ENCODE results near the gene PUDP. TPM values are rescaled to one million over a fixed set of nuclear protein-coding genes. Genes with fewer than 3 reads are reported as not detected.

PUDP gene
- total RNA-seq, 1 experiment from 2014 or later = 0.27 TPM

DNA sequence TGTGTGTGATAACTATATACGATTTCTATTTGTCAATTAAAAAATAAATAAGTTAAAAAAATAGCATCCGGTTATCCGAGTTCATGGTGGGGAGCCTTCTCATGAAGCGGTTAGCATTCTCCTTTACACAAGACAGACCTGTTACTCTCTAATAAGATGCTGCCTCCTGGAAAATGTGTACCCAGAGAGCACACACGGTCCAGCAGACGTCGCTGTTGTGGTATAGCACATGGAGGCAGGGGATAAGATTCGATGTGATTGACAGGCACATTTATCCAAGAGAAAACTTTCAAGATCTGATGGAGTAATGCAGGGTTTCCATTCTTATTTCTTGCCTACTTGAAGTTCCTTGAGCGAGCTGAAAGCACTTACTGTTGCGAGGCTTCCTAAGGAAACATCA, 63.1 kb downstream of the PUDP start:
- in situ Hi-C loops (cut with HindIII; ENCODE audit: low pct_unique_long_range_greater_than_20kb, low sequenced_read_pairs) = no loop called here
- no peak for DNase-seq (ENCODE audit: low read depth)

DNA sequence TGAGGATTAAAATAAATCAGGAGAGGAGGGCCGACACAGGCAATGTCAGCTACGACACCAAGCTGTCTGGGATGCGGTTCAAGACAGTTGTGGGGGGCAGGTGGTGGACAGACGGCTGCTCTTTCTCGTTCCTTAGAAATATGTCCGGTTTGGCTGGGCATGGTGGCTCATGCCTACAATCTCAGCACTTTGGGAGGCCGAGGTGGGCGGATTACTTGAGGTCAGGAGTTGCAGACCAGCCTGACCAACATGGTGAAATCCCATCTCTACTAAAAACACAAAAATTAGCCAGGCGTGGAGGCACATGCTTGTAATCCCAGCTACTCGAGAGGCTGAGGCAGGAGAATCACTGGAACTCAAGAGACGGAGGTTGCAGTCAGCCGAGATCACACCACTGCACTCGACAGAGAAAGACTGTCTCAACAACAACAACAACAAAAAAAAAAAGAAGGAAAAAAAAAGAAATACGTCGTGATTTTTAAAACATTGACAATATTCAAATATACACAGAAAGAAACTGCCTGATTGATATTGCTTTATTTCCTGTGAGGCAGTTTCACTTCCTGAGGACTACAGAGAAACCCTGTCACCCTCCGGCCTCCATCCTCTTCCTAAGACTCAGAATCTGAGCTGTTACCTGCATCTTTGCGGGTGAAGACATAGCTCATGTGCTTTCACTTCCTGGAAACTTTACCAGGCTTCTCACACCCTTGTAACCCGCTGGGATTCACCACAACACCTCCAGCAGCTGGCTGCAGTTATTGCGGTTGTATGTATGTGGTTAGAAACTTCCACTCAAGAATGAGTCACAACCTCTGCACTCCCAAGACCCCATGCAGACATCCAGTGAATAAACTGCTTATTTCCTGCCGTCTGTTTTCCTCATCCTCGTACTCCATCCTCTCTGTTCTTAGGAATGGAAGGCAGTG, 64.2 kb downstream of the PUDP start:
- in situ Hi-C loops (cut with HindIII; ENCODE audit: low pct_unique_long_range_greater_than_20kb, low sequenced_read_pairs) = no loop called here
- DNase-seq (ENCODE audit: low read depth) = peak; percentile 52

DNA sequence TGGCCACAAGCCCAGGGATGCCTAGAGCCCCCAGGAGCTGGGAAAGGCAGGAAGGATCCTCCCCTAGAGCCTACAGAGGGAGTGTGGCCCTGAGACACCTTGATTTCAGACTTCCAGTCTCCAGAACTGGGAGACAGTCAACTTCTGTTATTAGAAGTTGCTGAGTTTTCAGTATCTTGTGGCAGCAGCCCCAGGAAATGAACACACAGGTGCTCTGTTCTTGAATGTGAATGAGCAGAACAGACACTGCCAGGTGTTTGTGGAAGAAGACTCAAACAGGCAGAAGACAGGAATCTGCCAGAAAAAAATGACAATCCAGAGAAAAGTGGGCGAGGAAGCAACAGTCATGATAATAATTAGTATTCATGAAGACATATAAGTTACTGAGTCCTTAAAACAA, 64.9 kb downstream of the PUDP start:
- in situ Hi-C loops (cut with HindIII; ENCODE audit: low pct_unique_long_range_greater_than_20kb, low sequenced_read_pairs) = no loop called here
- no peak for DNase-seq (ENCODE audit: low read depth)

DNA sequence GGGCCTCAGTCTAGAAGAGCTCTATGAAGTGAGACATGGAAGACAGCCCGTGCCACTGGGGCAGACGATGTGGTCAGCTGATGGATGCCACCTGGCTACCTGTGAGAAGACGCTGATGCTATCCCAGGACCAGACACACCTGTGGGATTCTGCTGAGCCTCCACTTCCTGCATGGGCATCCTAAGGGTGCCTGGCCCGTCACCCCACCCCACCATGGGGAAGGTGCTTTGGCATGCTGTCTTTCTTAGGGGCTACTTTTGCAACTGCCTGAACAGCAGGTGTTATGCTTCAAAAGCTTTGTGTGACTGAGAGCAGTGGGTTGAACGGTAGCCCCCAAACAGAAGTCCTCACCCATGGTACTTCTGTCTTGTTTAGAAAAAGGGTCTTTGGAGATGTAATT, 65.4 kb downstream of the PUDP start:
- no peak for DNase-seq (ENCODE audit: low read depth)
- in situ Hi-C loops (cut with HindIII; ENCODE audit: low pct_unique_long_range_greater_than_20kb, low sequenced_read_pairs) = no loop called here

DNA sequence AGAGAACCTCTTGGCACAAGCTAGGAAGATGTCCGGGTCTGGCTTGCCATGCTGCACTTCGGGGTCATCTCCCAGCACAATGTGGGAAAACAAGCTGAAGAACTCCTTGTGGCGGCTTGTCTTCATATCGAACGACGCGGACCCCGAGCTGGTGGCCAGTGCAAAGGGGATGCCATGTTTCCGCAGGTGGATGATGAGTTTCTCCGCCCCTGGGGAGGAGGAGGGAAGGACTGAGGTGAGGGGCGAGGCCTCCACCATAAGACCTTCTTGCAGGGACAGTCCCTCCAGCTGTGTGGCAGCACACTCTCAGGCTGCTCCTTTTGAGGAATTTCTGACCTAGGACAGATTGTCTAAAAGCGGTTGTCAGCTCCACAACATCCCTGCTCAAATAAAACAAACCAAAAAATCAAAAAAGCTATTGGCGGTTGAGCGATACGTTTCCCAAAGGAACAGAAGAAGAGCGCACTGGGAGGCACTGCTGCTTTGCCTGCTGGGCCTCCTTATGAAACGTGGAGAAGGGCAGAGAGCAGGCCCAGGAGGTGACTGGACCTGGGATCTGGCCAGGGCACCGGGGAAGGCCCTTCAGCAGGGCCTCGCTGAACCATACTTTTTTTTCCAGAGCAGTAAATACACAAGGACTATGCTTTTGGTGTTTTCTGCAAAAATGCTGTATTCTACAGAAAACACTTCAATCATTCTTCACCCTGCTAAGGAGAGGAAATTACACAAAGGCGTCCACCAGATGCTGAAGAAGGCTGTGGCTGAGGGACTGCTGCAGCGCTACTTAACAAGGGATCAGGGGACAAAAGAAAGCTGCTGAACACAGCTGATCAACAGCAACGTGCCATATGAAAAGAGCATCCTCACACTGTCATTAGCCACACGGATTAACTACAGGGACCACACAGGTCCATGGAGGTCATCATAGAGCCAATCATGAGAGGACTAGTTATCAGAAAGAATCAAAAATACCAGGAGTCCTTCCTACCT, 70.4 kb downstream of the PUDP start:
- DNase-seq (ENCODE audit: low read depth) = no peak
- in situ Hi-C loops (cut with HindIII; ENCODE audit: low pct_unique_long_range_greater_than_20kb, low sequenced_read_pairs) = no loop called here

DNA sequence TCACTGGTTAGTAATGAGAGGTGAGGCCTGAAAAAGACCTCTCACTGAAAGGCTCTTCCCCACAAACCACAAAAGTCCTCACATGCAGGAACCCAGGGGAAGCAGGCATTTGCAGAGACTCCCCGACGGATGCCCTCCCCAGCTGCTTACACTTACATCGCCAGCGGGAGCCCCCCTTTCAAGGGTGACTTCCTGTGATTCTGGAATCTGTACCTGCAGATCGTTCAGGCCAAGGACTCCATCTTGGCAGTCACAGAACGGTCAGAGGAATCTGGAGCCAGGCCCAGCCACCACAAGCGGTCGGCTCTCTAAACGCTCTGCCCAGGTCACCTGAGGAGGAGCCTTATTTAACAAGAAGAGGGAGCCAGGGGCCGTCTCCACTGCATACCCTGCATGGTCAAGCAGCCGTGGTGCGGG, 71.7 kb downstream of the PUDP start:
- in situ Hi-C loops (cut with HindIII; ENCODE audit: low pct_unique_long_range_greater_than_20kb, low sequenced_read_pairs) = no loop called here

DNA sequence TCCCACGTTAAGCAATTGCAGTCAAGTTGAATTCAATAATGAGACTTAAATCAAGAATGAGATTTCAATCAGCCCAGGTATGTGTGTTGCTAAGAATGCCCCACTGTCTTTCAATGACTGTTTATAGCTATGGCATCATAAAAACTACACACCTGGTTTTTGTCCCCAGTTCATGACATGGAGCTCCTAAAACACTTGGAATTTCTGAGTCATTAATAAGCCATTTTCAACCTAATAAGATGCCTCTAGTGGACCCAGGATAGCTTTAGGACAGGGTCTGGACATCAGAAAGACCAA, 73.1 kb downstream of the PUDP start:
- in situ Hi-C loops (cut with HindIII; ENCODE audit: low pct_unique_long_range_greater_than_20kb, low sequenced_read_pairs) = no loop called here

More for the DNA sequence above, 71.7 kb downstream of the PUDP start:
- no peak for DNase-seq (ENCODE audit: low read depth)

DNA sequence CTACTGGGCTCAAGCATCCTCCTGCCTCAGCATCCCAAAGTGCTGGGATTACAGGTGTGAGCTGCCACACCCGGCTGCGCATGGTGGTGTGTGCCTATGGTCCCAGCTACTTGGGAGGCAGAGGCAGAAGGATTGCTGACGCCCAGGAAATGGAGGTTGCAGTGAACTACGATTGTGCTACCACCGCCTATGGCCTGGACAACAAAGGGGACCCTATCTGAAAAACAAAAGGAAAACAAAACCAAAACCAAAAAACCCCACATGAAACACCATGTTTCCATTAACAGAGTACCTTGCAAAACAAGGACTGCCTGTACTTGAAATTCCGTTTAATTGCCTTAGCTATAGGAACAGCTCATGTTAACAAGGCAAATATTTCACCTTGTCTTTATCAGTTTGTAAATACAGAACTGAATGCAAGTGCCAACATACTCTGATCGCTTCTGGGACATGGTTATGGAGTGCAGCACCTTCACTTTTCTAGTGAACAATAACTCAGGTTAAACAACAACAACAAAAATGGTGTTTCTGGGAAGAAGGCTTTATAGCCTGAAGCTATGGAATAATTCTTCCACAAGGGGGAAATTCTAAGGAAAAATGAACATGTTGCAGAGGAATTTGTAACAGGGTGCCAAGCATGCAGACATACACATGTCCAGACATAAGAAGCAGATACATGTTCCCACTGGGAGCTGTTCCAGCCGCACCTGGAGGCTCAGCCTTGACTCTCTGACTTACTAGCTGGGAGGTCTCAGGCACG, 73.6 kb downstream of the PUDP start:
- in situ Hi-C loops (cut with HindIII; ENCODE audit: low pct_unique_long_range_greater_than_20kb, low sequenced_read_pairs) = no loop called here

More for the DNA sequence above, 73.1 kb downstream of the PUDP start:
- DNase-seq (ENCODE audit: low read depth) = no peak

DNA sequence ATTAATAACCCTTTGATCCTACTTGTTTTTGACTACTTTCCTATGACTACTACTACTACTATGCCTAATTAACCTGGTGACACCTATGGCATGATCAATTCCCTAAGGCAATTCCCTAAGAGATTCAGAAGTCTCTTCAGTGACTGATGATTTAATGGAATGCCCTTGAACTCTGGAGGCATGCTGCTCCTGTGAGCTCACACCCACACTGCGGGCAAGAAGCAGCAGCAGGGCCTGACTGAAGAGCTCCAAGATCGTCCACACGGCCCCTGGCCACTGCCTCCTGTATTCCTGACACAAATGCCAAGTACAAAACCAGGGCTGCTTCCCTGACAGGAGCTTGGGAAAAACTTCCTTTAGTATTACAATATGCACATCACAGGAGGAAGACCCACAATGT, 74.6 kb downstream of the PUDP start:
- in situ Hi-C loops (cut with HindIII; ENCODE audit: low pct_unique_long_range_greater_than_20kb, low sequenced_read_pairs) = no loop called here
- DNase-seq (ENCODE audit: low read depth) = no peak

More for the DNA sequence above, 73.6 kb downstream of the PUDP start:
- DNase-seq (ENCODE audit: low read depth) = no peak

DNA sequence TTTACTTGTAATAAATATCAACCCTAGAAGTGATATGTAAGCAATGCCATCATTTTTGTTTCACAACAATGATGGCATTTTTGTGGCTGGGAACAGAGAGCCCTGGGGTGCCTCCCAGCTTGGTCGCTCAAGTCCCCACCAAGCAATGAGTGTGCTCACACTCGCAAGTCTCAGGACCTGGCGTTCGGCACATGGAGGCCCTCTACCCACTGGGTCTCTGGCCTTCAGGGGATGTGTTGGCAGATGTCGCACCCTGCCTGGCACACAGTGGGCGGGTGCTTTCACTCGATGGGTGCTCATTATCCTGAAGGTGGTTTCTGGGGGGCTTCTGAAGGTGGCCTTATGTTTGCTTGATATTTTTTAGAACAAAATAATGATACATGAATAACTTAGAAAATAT, 75.1 kb downstream of the PUDP start:
- in situ Hi-C loops (cut with HindIII; ENCODE audit: low pct_unique_long_range_greater_than_20kb, low sequenced_read_pairs) = no loop called here
- DNase-seq (ENCODE audit: low read depth) = no peak

DNA sequence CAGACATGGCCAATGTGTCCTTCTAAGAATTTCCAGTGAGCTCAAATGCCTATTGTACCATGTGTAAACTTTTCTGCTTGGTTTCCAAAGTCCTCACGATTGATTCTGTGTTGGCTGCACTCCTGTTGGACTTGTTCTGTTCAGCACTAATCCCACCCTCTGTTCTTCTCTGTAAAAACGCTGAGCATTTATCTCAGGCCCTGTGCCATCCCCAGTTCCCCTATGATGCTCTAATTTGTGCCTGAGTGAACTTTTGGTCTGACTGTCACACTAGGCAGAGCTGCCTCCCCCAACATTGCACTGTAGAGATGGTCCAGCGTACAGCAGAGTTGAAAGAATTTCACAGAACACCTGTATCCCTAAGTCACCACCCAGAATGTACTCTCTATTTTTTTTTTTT, 76.6 kb downstream of the PUDP start:
- in situ Hi-C loops (cut with HindIII; ENCODE audit: low pct_unique_long_range_greater_than_20kb, low sequenced_read_pairs) = no loop called here

DNA sequence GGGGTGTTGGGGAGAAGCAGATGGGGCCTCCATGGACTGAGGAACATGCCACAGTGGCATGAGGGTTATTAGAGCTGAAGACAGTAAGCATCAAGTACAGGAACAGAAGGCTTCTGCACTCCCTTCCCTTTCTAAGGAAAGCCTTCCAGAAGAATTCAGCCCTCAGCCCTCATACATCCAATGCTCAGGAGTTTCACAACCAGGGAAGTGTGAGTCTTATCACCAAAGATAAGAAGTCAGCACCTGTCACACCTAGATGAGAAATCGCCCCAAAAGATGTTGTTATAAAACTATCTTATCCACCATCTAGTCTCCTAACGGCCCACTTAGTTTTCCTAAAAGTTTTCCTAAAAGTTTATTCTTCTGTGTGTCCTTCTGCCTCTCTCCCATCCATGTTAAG, 78.4 kb downstream of the PUDP start:
- no peak for DNase-seq (ENCODE audit: low read depth)
- in situ Hi-C loops (cut with HindIII; ENCODE audit: low pct_unique_long_range_greater_than_20kb, low sequenced_read_pairs) = no loop called here

More for the DNA sequence above, 76.6 kb downstream of the PUDP start:
- no peak for DNase-seq (ENCODE audit: low read depth)

DNA sequence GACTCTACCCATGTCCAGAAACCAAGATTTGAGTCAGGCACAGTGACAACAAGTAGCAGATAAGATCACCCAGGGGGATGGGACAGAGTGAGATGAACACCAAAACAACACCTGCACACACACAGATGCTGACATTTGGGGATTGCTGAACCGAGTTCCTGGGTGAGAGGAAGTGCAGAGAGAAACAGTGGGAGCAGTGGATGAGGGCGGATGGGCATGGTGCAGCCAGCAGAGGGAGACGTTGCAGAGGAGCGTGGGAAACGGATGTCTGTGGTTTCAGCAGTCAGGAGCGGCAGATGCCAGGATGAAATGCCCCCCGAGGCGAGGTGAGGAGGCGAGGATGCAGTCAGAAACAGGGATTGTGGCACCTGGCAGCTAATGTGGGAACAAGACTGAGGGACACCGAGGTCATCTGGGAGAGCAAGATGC, 79.0 kb downstream of the PUDP start:
- in situ Hi-C loops (cut with HindIII; ENCODE audit: low pct_unique_long_range_greater_than_20kb, low sequenced_read_pairs) = no loop called here
- DNase-seq (ENCODE audit: low read depth) = no peak

DNA sequence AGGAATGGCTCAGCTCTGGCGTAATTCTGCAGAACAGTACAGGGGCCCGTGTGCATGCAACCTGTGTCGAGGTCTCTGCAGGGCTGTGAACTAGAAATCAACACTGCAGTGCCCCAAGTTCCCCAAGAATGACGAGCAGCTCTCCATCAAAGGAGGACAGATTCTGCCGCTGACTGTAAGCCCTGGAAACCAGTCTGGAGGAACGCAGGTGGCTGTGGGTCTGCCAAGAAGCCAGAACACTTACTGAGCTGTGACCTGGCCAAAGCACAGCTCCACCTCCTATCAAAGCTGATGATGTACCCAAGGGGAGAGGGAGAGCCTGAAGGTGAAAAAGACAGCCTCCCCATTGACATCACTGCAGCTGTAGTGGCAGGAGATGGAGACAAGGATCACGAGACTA, 80.7 kb downstream of the PUDP start:
- in situ Hi-C loops (cut with HindIII; ENCODE audit: low pct_unique_long_range_greater_than_20kb, low sequenced_read_pairs) = no loop called here
- no peak for DNase-seq (ENCODE audit: low read depth)

DNA sequence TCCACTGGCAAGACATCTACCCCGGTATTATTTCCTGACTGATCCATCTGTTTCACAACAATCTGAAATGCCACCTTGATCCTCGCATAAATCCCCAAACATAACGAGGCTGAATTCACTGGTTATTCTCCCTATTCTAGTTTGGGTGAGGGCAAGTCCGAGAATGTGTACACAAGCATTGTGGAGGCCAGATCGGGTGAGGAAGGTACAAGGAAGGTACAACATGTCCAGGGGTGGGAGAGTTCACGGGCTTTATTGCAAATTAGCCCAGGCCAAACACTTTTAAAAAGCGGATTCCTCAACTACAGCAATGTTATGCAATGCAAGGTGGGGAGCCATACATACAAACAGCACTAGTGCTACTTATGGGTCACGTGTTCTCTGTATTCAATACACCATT, 82.5 kb downstream of the PUDP start:
- no peak for DNase-seq (ENCODE audit: low read depth)
- in situ Hi-C loops (cut with HindIII; ENCODE audit: low pct_unique_long_range_greater_than_20kb, low sequenced_read_pairs) = no loop called here

DNA sequence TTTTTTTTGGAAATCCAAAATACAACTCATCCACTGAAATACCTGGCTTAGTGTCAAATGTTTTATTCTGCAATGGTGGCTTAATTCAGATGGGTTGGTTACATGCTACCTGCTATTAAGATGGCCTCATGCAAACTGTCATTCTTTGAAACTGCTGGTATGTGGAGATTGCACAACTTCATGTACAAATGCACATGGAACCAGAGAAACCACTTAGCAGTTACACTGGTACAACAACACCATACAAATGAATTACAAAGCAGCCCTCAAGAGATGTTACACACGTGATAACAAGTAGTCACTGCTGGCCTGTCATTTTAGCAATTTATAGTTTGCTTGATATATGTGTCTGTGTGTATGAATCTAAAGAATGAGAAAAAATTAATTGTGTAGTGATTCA, 85.0 kb downstream of the PUDP start:
- in situ Hi-C loops (cut with HindIII; ENCODE audit: low pct_unique_long_range_greater_than_20kb, low sequenced_read_pairs) = no loop called here
- no peak for DNase-seq (ENCODE audit: low read depth)

DNA sequence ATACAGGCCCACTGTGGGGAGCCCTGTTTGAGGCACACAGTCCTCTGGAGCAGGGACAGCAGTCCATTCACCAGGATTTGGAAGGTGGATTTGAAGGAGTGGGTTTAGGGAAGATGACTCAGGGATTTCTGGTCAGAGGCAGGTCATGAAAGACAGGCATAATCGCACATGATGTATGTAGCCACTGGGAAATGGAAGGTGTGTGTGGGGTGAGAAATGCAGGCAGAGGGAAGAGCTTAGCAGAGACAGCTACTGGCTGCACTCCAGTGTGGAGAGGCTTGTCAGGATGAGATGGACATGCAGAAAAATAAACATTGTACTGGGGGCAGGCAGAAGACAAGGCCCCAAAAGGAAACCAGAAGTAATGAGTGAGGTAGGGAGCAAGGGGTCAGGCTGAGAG, 85.7 kb downstream of the PUDP start:
- peak; percentile 5 for DNase-seq (ENCODE audit: low read depth)

DNA sequence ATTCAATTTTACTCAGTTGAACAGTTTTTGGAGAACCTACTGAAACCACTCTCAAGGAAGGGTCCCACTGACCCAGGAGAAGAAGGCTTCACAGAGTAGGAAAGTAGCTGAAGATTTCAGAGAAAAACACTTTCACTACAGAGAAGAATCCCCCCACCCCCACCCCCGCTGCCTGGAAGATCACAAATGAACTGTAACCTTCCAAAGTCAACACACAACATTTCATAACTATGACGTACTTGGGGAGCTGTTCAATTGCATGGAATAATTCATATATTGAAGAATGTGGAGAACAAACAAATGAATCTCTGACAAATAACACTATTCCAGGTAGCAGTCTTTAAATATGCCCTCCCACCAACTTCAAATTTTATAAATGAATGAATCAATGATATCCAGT, 86.5 kb downstream of the PUDP start:
- no peak for DNase-seq (ENCODE audit: low read depth)
- in situ Hi-C loops (cut with HindIII; ENCODE audit: low pct_unique_long_range_greater_than_20kb, low sequenced_read_pairs) = no loop called here

More for the DNA sequence above, 85.7 kb downstream of the PUDP start:
- in situ Hi-C loops (cut with HindIII; ENCODE audit: low pct_unique_long_range_greater_than_20kb, low sequenced_read_pairs) = no loop called here
